NCI-H524 (cell line): Measurements from ENCODE around the gene GPR78.
A peak's percentile ranks its signal among the peaks of the same experiment; 100 is the strongest.

Experiments used
- DNase-seq, 2 experiments: peaks; one replicate each; lab custom pipeline; 2025; lab: John Stamatoyannopoulos, UW

GPR78 gene

DNA sequence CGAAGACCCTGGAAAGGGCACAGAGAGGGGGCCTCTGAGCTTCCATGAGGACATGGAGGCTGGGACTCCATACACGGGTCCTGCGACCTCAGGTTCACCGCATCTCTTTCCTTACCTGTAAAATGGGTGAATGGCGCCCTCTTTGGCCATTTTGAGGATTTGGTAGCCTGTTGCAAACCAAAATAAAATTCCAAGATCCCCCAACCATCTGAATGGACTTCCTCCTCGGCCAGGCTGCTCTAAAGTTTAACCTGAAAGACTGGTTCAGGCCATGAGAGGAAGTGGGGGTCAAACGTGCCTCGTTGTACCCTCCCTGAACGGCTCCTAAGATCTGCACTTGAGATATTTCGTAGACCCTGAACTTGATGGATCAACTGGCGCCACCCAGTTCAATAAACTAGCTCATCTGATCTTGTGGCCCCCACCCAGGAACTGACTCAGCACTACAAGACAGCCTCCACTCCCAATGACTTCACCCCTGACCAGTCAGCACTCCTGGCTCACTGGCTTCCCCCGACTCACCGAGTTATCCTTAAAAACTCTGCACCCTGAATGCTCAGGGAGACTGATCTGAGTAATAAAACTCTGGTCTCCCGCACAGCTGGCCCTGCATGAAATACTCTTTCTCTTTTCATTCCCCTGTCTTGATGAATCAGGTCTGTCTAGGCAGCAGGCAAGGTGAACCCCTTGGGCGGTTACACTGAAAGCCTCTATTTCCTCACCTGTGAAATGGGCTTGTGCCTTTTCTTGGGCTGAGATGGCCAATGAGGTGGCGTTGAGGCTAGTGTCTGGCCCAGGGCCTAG lies 32.9 kb upstream of the GPR78 start:
- DNase-seq = peak in 1 of 2 experiments; percentile 31

DNA sequence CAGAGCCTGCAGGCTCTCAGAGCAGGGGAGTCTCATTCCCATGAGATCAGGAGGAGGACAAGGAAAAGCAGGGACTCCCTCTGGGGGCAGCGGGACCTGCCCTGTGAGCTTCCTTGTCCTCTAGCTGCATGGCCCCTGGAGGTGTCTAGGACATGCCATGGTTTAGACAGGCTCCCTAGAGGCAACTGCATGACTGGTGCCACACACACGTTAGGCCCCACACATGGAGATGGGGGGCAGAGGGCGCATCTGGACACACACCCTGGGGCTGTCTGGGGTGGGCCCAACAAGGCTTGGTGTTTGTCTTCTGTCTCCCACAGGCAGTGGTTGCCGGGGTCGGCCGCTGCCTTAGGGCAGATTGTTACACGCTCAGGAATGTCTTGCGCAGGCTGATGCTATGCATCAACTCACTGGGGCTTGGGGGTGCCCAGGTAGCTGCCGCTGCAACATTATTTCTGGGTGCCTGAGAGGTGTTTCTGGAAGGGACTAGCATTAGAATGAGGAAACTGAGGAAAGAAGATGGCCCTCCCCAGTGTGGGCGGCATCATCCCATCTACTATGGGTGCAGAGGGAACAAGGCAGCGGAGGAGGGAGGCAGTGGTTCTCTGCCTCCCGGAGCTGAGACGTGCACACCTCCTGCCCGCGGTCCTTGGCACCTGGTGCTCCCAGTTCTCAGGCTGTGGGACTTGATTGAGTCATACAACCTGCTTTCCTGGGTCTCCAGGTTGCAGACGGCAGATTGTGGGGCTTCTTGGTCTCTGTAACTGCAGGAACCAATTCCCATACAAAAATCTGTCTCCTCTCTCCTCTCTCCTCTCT lies 32.1 kb upstream of the GPR78 start:
- peak in 1 of 2 experiments; percentile 10 for DNase-seq

DNA sequence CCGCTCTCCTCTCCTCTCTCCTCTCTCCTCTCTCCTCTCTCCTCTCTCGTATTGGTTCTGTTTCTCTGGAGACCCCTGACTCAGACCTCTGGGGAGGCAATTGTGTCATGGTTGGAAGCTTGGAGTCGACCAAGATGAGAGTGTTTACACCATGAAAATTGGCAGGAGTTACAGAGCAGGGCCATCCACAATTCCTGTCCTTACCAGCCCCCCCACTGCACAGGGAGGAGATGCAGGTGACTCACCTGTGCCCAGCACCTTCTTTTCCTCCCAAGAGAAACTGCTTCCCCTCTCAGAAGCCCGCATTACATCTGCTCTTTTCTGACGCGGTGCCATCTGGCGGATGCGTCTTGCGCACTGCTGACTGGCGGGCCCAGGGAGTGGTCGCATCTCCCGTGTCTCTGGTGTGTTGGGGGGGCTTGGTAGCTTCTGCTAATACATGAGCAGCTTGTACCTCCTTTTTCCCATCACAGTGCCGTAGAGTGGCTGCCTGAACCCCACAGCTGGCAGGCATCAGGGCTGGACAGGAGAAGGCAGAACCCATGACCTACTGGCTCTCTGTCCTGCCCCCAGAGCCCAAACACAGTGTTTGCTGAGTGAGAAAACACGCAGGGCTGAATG lies 31.4 kb upstream of the GPR78 start:
- peak in 1 of 2 experiments; percentile 20 for DNase-seq

DNA sequence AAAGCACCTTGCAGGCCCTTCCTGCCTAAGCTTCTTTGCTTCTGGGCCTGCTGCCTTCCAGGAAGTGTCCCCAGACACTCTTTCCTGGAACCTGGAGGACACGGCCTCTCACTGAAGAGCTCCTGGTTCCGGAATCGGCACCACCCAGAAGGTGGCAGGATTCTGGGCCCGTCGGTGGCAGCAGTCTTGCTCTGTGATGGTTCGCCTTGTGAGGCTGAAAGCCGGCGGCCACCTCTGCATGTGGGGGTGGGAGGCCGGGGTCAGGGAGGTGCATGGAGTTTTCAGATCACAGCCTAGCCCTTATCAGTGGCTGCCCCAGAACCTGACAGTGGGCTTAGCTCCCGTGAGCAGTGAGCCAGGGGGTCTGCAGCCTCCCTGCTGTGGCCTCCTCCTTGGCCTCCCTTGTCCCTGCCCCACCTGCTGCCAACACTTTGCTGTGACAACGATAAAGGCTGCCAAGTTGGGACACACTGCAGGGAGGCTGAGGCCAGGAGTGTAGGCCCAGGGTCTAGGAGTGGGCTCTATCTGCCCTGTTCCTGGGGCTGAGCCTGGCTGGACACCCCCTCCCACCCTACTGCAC lies 30.8 kb upstream of the GPR78 start:
- DNase-seq = no peak

DNA sequence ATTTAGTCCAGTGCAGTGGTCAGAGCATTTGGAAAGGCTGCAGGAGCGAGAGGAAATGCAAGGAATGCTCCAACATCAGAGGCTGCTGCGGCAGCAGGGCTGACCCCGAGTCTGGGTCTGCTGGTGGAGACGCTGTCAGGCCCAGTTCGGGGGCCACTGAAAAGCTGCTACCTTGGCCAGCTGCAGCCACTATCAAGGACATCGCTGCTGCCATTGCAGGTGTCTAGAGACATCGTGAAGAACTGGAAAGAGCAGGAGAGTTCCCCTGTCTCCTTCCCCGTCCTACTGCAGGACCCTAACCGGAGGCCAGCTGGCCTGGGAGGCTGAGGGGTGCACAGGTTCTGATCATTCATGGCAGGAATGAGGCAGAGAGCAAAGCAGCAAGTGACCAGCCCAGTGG lies 29.5 kb upstream of the GPR78 start:
- no peak for DNase-seq

DNA sequence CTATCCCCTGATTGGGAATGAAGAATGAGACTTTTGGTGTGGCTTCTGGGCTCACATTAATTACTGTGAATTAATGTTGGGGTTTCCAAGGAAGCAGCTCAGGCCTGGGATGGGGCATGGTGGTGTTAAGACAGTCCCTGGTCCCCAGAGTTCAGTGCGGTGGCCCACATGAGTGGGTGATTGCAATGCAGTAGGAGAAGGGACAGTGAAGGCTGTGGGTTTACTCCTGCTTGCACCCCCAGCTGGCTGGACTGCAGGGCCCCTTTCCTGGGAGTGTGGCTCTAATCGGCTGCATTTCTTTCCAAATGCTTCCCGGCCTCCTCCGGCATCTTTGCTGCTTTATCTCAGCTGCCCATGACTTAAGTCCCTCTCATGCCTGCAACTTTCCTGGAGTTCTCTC lies 28.2 kb upstream of the GPR78 start:
- DNase-seq = no peak

DNA sequence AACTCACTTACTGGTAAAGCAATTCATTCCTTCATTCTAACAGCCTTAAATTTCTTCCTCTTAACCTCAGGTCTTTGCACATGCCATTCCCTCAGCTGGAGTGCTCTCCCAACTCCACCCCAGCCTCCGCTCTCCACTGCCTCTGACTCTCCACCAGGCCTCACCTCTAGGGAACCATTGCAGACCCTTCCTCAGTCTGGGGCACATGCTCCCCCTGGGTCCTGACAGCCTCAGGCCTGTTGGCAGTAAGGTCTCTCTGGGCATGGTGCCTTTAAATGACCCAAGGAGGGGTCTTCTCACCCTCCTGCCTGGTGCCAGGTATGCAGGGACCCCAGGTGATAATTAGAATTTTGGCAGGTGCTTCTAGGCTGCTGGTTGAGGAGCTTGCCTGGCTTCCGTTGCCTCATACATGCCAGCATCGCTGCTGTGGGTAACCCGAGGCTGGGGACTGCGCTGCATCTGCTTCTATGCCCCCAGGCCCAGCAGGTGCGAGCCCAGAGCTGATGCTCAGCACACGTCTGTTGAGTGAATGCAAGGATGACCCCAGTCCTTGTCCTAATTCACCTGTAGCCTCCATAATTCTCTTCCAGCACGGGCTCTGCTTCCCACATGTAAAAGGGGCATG lies 27.5 kb upstream of the GPR78 start:
- DNase-seq = no peak

DNA sequence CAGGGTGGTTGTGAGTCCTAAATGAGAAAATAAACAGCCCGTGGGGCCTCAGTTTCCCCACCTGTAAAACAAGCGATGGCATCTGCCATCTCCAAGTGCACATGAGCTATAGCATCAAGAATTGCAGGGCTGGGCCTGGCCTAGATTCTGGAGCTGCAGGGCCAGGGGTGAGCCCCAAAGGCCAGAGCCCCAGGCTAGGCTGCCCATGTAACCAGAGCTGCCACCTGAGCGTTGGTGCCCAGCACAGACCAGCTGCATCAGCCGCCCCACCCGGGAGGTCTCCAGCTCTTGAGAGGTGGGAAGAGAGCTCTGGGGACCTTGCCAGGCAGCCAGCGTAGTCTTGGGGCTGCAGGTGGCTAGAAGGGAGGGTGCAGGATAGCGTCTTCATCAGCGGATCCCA lies 27.0 kb upstream of the GPR78 start:
- no peak for DNase-seq

DNA sequence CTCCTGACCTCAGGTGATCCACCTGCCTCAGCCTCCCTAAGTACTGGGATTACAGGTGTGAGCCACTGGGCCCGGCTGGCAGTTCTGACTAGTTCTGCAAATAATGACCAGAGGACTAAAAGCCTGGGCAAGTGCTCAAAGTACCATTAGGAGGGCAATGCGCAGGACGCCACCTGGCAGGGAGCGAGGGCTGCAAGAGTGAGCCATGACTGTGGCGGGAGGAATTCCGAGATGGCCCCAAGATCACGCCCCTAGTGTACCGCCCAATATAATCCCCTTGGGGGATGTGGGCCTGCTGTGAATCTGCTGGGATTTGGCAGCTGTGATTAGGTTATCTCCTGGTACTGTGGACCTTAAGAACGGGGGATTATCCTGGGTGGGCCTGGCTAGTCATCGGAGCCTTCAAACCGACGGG lies 26.2 kb upstream of the GPR78 start:
- DNase-seq = peak; percentile 23 to 44

DNA sequence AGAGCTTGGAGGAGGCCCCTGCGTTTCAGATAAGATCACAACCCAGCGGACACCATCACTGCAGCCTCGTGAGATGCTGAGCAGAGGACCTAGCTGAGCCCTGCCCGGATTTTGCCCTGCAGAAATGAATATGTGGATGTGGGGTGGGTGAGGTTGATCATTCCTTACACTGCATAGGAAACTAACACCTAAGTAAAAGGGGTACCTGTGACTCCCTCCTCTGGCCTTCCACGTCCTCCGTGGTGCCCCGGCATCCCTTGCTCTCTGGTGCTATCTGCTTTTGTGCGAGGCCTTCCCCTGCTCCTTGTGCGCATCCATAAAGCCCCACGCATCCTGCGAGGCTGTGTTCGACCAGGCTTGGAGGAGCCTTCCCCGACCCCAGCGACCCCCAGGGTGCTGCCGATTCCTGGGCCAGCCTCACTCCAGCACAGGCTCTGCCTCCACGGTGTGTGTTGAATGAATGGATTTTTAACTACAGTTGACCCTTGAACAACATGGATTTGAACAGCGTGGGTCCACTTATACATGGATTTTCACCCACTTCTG lies 25.6 kb upstream of the GPR78 start:
- DNase-seq = no peak

DNA sequence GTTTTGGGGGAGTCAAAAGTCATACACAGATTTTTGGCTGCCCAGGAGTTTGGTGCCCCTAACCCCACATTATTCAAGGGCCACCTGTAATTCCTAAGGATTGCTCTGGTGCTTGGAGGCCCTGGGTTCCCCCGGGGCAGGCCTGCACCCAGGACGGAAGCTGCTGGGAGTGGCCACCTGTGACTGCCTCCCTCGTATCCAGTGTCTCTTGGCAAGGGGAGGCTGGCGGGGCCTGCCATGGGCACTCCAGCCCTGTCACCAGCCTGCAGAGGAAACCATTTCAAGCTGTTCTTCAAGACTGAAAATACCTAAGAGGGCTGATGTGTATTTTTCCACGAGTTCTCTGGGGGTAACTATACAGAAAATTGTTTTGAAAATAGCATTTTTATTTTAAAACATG lies 24.5 kb upstream of the GPR78 start:
- DNase-seq = no peak

DNA sequence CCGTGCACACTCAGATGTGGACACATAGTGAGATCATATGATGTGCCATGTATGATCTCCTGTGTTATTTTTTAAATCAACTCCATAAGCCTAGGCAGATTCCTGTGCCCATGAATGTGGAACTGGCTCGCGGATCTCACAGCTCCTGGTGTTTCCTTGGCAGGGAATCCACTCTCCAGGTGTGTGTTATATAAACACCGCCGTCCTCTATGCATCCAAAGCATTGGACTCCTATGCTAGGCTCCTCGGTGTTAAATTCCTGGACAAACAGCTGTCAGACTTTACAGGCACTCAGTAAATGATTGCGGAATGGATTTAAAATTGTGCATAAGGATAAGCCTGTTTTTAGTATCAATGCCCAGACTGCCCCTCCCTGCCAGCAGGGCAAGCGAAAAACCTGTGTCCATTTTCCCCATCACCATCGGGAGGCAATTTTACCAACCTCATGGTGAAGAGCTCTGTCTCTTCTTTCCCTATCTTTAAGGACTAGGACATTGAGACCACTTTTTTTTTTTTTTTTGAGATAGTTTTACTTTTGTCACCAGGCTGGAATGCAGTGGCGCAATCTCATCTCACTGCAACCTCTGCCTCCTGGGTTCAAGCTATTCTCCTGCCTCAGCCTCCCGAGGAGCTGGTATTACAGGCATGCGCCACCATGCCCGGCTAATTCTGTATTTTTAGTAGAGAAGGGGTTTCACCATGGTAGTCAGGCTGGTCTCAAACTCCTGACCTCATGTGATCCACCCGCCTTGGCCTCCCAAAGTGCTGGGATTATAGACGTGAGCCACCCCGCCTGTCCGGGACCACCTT lies 23.6 kb upstream of the GPR78 start:
- peak in 1 of 2 experiments; percentile 45 for DNase-seq

DNA sequence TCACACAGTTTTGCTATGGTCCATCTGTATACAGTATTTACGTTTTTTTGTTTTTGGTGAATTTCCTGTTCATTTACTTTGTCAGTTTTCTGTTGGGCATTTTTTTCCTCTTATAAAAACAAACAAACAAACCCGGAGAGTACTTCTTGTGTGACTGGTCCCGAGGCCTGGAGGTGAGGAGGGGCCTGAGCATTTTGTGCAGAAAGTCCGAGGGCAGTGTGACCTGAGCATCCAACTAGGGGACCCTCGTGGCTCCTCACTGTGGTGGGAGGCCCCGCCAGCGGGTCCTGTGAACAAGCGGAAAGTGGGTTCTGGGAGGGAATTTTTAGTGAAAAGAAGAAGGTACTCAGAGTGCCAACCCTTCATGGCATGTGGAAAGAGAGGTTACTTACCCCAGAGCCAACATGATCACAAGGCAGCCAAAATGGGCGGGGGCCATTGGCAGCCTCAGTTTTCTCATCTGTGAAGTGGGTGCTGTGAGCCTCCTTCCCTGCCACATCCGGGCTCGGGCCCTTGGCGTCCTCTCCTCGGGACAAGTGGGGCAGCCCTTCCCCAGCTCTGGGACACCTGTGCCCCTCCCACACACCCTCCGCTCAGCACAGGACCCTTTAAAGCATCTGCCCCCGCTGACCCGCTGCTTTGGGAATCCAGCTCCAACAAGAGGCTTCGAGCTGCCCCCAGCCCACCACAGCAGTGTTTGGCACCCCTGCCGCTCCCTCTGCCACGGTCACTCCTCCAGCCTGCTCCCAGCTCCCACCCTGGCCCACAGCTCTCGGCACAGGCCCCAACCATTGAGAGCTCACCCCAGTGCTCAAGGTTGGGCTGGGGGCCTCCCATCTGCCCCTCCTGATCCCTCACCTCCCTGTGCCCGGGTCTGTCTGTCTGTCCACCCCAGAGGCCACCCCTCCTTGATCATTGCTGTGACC lies 22.8 kb upstream of the GPR78 start:
- no peak for DNase-seq

DNA sequence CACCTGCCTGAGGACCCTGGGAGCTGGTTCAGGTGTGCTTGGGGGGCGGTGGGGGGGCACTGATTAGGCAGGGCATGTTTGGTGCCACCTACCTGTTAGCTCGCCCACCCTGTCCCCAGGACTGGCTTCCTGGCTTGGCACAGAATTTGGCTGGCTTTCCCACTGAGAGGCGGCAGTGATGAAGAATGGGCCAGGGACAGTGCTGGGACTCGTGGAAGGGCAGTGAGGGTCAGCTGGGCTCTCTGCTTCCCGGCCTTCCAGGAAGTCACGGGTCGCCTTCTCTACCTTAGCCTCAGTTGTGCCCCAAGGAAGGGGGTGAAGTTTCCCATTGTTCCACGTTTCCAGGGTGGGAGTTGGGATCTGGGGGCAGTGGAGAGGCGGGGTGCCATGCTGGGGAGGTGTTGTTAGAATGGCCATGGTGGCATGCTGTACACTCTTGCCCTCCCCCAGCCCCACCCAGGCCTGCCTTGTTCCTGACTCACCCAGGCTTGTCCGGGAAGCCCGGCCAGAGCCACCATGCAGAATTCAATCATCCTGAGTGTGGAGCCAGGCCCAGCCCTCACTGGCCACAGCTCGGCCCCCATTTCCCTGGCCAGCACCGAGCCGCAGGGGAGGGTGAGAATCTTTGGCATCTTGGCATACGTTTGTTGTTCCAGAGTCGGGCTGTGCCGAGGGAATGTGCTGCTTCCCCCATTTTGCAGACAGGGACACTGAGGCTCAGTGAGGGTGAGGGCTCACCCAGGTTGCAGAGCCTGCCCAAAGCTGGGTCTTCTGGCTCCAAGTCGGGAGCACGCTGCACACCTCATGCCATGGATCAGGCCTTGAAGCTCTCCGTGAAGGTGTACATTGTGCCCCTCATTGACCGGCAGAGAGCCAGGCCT lies 21.9 kb upstream of the GPR78 start:
- DNase-seq = no peak

DNA sequence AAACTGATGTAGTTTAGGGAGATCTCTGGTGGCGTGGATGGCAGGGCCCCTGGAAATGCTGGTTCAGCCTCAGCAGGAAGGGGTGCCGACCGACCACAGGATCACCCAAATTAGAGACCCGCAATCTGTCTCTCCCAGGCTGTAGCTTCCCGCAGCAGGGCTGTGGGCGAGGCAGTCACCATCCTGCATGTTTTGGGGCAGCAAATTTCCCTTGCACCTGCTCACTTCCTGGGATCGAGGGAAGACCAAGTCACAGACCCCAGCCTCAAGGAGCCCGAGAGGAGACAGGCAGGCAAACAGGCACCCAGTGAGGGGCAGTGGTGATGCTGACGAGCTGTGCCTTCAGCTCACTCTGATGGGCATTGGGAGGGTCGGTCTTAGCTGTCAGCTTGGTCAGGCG lies 21.2 kb upstream of the GPR78 start:
- DNase-seq = no peak

DNA sequence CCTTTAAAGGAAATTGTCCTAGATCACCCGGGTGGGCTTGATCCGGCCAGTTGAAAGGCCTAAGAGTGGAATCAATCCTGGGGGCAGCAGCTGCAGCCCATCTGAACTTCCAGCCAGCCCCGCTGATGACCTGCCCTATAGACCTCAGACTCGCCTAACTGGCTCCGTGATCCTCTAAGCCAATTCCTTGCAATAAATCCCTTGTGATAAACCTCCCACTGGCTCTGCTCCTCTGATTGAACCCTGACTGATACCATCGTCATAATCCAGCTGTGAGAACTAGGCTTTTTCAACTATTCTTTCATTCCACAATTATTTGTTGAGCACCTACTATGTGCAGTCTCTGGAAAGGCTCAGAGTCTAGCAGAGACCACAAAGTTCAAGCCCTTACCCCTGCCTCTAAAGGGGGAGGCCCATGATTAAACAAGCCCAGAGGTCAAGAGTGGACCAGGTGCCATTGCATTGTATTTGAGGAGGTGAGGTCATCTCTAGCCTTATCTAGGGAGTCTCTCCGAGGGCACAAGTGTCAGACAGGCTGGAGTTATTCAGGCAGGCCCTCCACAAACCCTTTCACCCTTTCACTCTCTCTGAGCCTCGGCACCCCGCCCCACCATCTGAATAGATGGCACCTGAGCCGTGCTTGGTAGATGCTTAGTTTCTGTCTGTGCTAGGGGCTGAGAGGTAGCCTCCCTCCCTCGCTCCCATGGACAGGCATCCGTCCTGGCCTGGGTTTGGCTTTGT lies 20.5 kb upstream of the GPR78 start:
- DNase-seq = no peak

DNA sequence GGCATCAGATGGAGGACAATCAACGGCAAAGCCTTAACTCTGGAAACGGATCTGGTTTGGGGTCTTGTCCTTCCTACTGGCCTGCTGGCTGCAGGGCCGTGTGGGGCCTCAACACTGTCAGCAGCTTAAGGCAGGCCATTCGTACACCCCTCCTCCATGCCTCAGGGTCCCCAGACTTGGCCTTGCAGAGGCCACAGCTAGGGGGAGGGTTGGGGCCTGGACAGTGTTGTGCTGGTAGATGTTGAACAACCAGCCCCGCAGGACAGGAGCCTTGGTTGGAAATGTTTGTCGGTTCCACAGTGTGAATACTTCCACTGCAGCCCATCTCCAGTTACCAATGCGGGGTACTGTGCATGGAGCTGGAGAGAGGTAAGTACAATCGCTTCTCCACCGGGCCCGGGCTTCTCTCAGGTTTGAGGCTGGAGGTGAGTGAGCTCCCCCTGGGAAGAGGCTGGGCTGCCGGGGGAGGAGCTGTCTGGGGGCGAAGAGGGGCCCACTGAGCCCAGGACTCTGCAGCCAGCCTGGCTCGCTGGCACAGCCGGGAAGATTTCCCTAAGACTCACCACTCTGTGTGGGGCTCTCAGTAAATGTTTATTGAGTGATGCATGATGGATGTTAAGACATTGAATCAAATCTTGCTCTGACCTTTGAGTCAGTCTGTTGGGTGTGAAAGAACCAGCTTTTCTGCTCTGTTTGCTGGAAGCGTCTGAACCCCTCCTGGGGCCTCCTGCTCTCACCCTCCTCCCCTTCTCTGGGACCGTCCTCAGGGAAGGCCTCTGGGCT lies 19.7 kb upstream of the GPR78 start:
- DNase-seq = no peak
